C4-2B (cell line): ENCODE results near the gene ZNF281.

Source experiments
- H3K27ac ChIP-seq: fragments of 450-650 bp; 2 replicates; pipeline ENCODE4 v1.5.1; 2017
- CTCF ChIP-seq: fragments of 450-650 bp; conservative IDR thresholded peaks from 2 replicates; pipeline ENCODE4 v1.5.1; 2017; ENCODE audit warnings: mild to moderate bottlenecking
- ZFX ChIP-seq: fragments of 450-650 bp; IDR thresholded peaks from 2 replicates; pipeline ENCODE4 v1.6.1; 2017

ZNF281 gene

GRCh38 chr1:200401708-200402107 is 8.1 kb downstream of the ZNF281 start:
- TF ChIP-seq ZFX (no peak), CTCF (no peak)
- no peak overlapping the region for H3K27ac ChIP-seq

- no peak overlapping the region for H3K27ac ChIP-seq
Observed at GRCh38 chr1:200401263-200401662, 8.6 kb downstream of the ZNF281 start.

GRCh38 chr1:200400556-200400955 is 9.3 kb downstream of the ZNF281 start:
- H3K27ac ChIP-seq = no peak overlapping the region
- no peak for TF ChIP-seq CTCF
- no peak for TF ChIP-seq ZFX

More at GRCh38 chr1:200401263-200401662, 8.6 kb downstream of the ZNF281 start:
- TF ChIP-seq ZFX = no peak
- TF ChIP-seq CTCF = no peak

GRCh38 chr1:200399860-200400259 is 10.0 kb downstream of the ZNF281 start:
- H3K27ac ChIP-seq = no peak overlapping the region
- TF ChIP-seq CTCF = no peak

- no peak overlapping the region for H3K27ac ChIP-seq
- no peak for TF ChIP-seq ZFX
- no peak for TF ChIP-seq CTCF
Observed at GRCh38 chr1:200398373-200398772, 11.5 kb downstream of the ZNF281 start.

GRCh38 chr1:200392625-200393185 is 17.1 kb downstream of the ZNF281 start:
- no peak overlapping the region for H3K27ac ChIP-seq
- no peak for TF ChIP-seq CTCF
- TF ChIP-seq ZFX = no peak

- no peak for TF ChIP-seq CTCF
- no peak for TF ChIP-seq ZFX
- H3K27ac ChIP-seq = no peak overlapping the region
Observed at GRCh38 chr1:200391747-200392146, 18.1 kb downstream of the ZNF281 start.
